Left hindlimb (tissue), 1 donor: ENCODE data around the gene IGSF22.

ENCODE experiments used
- DNase-seq: peaks from one replicate; pipeline ENCODE4 v3.0.0-alpha.2; 2018

The IGSF22 gene

DNA sequence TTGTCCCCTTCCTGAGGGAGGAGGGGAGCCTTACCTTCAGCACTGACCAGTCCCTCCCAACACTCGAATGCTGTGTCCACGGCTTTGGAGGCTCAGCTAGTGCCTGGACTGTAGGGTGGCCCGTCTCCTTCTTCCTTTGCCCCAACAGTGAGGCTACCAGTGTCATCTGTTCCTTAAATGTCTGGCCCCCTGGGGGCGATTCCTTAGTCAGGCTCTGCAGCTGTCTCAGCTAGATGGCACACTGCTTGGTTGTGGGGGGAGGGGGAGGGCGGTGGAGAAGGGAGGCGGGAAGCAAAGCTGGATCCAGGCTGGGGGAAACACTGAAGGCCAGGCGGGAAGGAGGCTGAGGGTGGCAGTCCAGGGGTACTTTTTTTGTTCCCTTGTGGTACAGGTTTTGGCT, at the start of gene IGSF22:
Gene IGSF22 (minus strand): TSS at position 149 of the 400 bp plus-strand sequence. CDS start 1,952 bp downstream, outside the sequence.
- DNase-seq, result no peak

DNA sequence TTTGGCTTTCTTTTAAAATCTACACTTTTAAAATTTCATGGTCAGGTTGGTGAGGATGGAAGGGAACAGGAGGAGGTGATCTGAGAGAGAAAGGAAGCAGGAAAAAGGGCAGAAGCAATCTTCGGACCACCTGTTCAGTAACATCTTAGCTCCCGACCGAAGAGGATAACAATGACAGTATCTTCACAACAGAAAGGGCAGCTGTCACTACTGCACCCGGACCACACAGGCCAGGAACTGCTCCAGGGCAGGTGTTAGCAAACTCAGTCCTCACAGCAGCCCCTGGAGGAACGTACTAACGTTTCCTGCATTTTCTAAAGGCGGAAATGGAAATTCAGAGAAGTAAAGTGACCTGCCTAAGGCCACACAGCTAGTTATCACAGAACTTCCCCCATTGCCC, 48.8 kb upstream of the IGSF22 start:
- DNase-seq, result no peak

DNA sequence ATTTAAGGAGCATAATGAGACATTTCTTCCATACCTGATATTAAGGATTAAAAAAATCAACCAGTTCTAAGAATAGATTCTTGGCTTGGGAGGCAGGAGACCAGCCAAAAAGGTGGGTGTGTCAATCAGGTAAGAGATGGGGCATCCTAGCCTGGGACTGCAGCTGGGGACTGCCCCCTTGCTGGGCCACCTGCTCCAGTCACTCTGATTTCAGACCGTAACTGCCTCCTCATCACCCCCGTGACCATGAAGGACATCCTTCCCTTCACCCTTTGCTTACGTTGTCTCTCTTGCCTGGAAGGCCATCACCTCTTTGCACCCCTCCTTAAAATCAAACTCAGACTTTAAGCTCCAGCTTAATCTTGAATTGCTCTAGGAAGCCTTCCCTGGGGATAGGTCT, 47.7 kb upstream of the IGSF22 start:
- DNase-seq, result no peak

- DNase-seq, result no peak
These were observed 47.1 kb upstream of the IGSF22 start for GRCh38 chr11:18773104-18773503.

GRCh38 chr11:18772211-18772610, 46.2 kb upstream of the IGSF22 start:
- DNase-seq, result no peak

- no peak for DNase-seq
These were observed 45.5 kb upstream of the IGSF22 start for GRCh38 chr11:18771266-18772035.

GRCh38 chr11:18770479-18771125, 44.6 kb upstream of the IGSF22 start:
- DNase-seq, result no peak

DNA sequence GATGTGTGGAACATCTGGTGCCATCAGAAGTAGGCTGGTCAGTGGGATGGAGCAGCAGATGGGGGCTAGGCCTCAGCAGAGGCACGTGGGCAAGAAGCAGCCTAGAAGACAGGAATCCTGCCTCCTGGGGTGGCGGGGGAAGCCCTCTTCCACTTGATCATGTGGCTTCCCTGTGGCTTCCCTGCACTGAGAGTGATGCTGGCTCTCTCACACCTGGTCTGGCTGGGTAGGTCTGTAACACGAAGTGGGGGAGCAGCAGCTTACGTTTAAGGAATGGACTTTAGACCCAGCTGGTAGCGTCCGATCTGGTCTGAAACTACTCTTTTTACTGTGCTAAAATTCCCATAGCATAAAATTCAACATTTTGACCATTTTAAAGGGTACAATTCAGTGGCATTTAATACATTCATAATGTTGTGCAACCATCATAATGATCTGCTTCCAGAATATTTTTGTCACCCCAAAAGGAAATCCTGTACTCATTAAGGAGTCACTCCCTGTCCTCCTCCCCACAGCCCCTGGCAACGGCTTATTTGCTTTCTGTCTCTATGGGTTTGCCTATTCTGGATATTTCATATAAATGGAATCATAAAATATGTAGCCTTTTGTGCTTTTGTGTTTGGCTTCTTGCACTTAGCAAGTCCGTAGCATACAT, 43.9 kb upstream of the IGSF22 start:
- DNase-seq, result no peak

GRCh38 chr11:18768978-18769377, 43.0 kb upstream of the IGSF22 start:
- no peak for DNase-seq

- no peak for DNase-seq
These were observed 42.5 kb upstream of the IGSF22 start for GRCh38 chr11:18768472-18768901.

GRCh38 chr11:18766015-18766414, 40.0 kb upstream of the IGSF22 start:
- no peak for DNase-seq

- no peak for DNase-seq
These were observed 39.6 kb upstream of the IGSF22 start for GRCh38 chr11:18765554-18765953.

- no peak for DNase-seq
These were observed 35.8 kb upstream of the IGSF22 start for GRCh38 chr11:18761741-18762140.

- no peak for DNase-seq
These were observed 35.2 kb upstream of the IGSF22 start for GRCh38 chr11:18761144-18761543.

GRCh38 chr11:18757811-18758210, 31.8 kb upstream of the IGSF22 start:
- no peak for DNase-seq

GRCh38 chr11:18756889-18757288, 30.9 kb upstream of the IGSF22 start:
- DNase-seq, result no peak

- no peak for DNase-seq
These were observed 28.3 kb upstream of the IGSF22 start for GRCh38 chr11:18754308-18754707.

- no peak for DNase-seq
These were observed 26.5 kb upstream of the IGSF22 start for GRCh38 chr11:18752502-18752901.

GRCh38 chr11:18750944-18751343, 25.0 kb upstream of the IGSF22 start:
- no peak for DNase-seq

GRCh38 chr11:18749681-18750319, 23.8 kb upstream of the IGSF22 start:
- DNase-seq, result no peak

DNA sequence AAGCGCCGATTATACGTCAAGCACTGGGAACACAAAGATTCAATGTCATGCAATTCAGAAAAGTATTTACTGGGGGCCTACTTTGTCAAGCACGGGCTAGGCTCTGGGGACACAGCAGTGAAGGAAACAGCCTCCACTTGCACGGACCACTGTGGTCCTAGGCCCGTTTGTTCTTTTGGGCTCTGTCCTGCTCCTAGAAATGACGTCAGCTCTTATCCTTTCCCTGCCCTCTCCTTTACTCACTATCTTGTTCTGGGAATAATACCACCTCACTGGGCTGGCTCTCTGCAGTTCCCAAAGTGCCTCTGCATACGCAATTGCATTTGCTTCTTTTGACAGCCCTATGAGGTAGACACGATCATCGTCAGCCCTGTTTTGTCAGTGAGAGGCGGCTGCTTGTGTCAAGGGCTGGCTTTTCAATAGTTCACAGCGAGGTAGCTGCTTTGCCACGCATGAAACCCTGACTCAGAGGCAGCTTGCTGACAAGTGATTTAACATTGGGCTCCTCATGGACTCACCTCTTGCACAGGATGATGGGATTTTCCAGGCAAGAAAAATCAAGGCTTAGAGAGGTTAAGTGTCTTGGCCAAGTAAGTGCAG, 22.9 kb upstream of the IGSF22 start:
- no peak for DNase-seq

- no peak for DNase-seq
These were observed 19.3 kb upstream of the IGSF22 start for GRCh38 chr11:18745251-18745650.

DNA sequence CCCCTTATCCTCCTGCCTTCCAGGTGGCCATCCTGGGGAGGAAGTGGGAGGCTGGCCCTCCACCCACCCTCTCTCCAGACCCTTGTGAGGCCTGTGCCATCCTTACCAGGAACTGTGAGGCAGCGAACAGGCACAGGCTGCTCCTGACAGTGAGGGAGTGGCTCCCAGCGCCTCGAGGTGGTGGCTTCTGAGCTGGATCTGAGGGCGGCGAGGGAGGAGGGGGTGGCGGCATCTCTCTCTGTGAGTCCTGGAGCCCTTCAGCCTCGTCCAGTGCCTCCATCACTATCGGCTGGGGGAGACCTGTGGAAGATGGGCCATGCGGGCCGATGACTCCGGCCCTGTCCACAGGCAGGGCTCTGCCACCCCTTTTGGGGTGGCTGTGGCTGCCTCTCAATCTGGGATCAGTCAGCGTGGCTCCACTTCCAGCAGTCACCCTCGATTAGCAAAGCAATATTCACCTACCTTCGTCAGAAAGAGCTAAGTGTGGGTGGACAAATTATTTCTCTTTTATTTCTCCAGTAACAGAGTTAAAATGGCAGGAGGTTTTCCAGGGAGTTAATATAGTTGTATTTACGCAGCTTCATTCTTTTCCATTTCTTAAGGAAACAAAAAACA, 18.0 kb upstream of the IGSF22 start:
- no peak for DNase-seq
